DOHH2 (cell line): ENCODE data around the gene EML1.

Experiments
- EZH2phosphoT487 ChIP-seq: fragments of 200-600 bp; sonication (generic); IDR thresholded peaks from 2 replicates; pipeline ENCODE4 v1.6.1; 2017; ENCODE audit warnings: borderline replicate concordance, mild to moderate bottlenecking, antibody characterized with exemption, low read length, moderate library complexity, mixed read lengths
- TF ChIP-seq, protein P1 (sequence below): fragments of 200-600 bp; sonication (generic); IDR thresholded peaks from one replicate; pipeline ENCODE4 v1.5.1; 2014; ENCODE audit warnings: antibody characterized with exemption, mild to moderate bottlenecking, low read depth, low read length; ENCODE audit not compliant: poor library complexity, severe bottlenecking

DNA sequence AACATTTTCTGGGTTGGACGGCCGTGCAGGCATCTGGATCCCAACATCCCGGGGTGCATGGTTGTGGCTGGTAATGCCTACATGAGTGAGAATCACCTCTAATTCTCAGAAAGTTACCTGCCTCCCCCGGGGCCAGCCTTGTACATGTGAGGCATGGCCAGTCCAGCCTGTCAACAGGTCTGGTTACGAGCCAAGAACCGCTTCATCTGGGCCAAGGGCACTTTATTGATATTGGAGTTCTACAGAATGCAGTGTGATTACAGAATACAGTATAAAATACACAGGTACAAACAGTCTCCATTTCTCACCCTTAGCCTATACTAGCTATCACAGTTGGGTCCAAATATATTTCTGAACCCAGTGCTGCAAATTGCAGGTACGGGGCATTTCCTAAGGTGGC lies 187.1 kb downstream of the EML1 start:
- TF ChIP-seq, protein P1, sequence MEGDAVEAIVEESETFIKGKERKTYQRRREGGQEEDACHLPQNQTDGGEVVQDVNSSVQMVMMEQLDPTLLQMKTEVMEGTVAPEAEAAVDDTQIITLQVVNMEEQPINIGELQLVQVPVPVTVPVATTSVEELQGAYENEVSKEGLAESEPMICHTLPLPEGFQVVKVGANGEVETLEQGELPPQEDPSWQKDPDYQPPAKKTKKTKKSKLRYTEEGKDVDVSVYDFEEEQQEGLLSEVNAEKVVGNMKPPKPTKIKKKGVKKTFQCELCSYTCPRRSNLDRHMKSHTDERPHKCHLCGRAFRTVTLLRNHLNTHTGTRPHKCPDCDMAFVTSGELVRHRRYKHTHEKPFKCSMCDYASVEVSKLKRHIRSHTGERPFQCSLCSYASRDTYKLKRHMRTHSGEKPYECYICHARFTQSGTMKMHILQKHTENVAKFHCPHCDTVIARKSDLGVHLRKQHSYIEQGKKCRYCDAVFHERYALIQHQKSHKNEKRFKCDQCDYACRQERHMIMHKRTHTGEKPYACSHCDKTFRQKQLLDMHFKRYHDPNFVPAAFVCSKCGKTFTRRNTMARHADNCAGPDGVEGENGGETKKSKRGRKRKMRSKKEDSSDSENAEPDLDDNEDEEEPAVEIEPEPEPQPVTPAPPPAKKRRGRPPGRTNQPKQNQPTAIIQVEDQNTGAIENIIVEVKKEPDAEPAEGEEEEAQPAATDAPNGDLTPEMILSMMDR, result no peak
- TF ChIP-seq EZH2phosphoT487, result no peak
